Neural progenitor cell (in vitro differentiated cells): Measurements from ENCODE around the gene XG. TPM values are rescaled to one million over a fixed set of nuclear protein-coding genes. Genes with fewer than 3 reads are reported as not detected.

Experiments
- DNase-seq: peaks from one replicate; pipeline ENCODE4 v3.0.0-alpha.2; 2016; ENCODE audit warnings: low spot score
- H2AFZ ChIP-seq: fragments of 200-600 bp; sonication (generic); replicated peaks from 2 replicates; pipeline ENCODE4 v1.6.1; 2016; ENCODE audit warnings: antibody characterized with exemption
- H3F3A ChIP-seq: fragments of 200-600 bp; sonication (generic); 2 replicates; pipeline ENCODE4 v1.6.1; 2016; ENCODE audit warnings: antibody characterized with exemption, low read depth
- H3K27ac ChIP-seq: fragments of 200-600 bp; sonication (generic); 2 replicates; pipeline ENCODE4 v1.5.1; 2016; ENCODE audit warnings: mild to moderate bottlenecking
- H3K27me3 ChIP-seq: fragments of 200-600 bp; sonication (generic); 2 replicates; pipeline ENCODE4 v1.6.1; 2016; ENCODE audit warnings: mild to moderate bottlenecking, moderate library complexity
- H3K36me3 ChIP-seq: fragments of 200-600 bp; sonication (generic); 2 replicates; pipeline ENCODE4 v1.5.1; 2016
- H3K4me1 ChIP-seq: fragments of 200-600 bp; sonication (generic); 2 replicates; pipeline ENCODE4 v1.6.1; 2016; ENCODE audit warnings: mixed run types
- H3K4me2 ChIP-seq: fragments of 200-600 bp; sonication (generic); 2 replicates; pipeline ENCODE4 v1.6.1; 2016
- H3K4me3 ChIP-seq: fragments of 200-600 bp; sonication (generic); 2 replicates; pipeline ENCODE4 v1.5.1; 2016
- H3K79me2 ChIP-seq: fragments of 200-600 bp; sonication (generic); 2 replicates; pipeline ENCODE4 v1.6.1; 2016; ENCODE audit warnings: low read depth
- H3K9ac ChIP-seq: fragments of 200-600 bp; sonication (generic); 2 replicates; pipeline ENCODE4 v1.6.1; 2016
- H3K9me3 ChIP-seq: fragments of 200-600 bp; sonication (generic); 2 replicates; pipeline ENCODE4 v1.5.1; 2016; ENCODE audit warnings: low read depth
- H4K20me1 ChIP-seq: fragments of 200-600 bp; sonication (generic); 2 replicates; pipeline ENCODE4 v1.6.1; 2016; ENCODE audit warnings: low read depth
- H3K27ac Mint-ChIP-seq: 3 replicates; pipeline ENCODE4 v1.8.0; 2021; ENCODE audit warnings: mixed read lengths
- H3K27me3 Mint-ChIP-seq: 2 replicates; pipeline ENCODE4 v1.8.0; 2022; ENCODE audit warnings: low read depth, mild to moderate bottlenecking, inconsistent platforms, moderate library complexity, mixed read lengths; ENCODE audit not compliant: insufficient read depth
- H3K36me3 Mint-ChIP-seq: 3 replicates; pipeline ENCODE4 v1.8.0; 2021; ENCODE audit warnings: mixed read lengths
- H3K4me1 Mint-ChIP-seq: 3 replicates; pipeline ENCODE4 v1.8.0; 2021; ENCODE audit warnings: mixed read lengths
- H3K4me3 Mint-ChIP-seq: 3 replicates; pipeline ENCODE4 v1.8.0; 2021; ENCODE audit warnings: mild to moderate bottlenecking, moderate library complexity, mixed read lengths
- H3K9me3 Mint-ChIP-seq: 3 replicates; pipeline ENCODE4 v1.8.0; 2020; ENCODE audit warnings: mixed read lengths
- EZH2 ChIP-seq: fragments of 200-600 bp; sonication (generic); IDR thresholded peaks from 2 replicates; pipeline ENCODE4 v1.6.1; 2017; ENCODE audit warnings: antibody characterized with exemption, mild to moderate bottlenecking, moderate library complexity
- EZH2phosphoT487 ChIP-seq: fragments of 200-600 bp; sonication (generic); IDR thresholded peaks from 2 replicates; pipeline ENCODE4 v1.6.1; 2017; ENCODE audit warnings: antibody characterized with exemption
- total RNA-seq: library from RNA; depleted of rRNA; stranded (reverse); fragments of >200 nt; gene quantifications from 2 replicates; pipeline ENCODE4 v1.2.3, GENCODE V29; 2015; ENCODE audit warnings: low replicate concordance
- TF ChIP-seq, protein P1 (sequence below): fragments of 200-600 bp; sonication (generic); IDR thresholded peaks from 2 replicates; pipeline ENCODE4 v1.5.1; 2017; ENCODE audit warnings: antibody characterized with exemption, mild to moderate bottlenecking

XG gene
- total RNA-seq, 1 donor from 2014 or later, result not detected

DNA sequence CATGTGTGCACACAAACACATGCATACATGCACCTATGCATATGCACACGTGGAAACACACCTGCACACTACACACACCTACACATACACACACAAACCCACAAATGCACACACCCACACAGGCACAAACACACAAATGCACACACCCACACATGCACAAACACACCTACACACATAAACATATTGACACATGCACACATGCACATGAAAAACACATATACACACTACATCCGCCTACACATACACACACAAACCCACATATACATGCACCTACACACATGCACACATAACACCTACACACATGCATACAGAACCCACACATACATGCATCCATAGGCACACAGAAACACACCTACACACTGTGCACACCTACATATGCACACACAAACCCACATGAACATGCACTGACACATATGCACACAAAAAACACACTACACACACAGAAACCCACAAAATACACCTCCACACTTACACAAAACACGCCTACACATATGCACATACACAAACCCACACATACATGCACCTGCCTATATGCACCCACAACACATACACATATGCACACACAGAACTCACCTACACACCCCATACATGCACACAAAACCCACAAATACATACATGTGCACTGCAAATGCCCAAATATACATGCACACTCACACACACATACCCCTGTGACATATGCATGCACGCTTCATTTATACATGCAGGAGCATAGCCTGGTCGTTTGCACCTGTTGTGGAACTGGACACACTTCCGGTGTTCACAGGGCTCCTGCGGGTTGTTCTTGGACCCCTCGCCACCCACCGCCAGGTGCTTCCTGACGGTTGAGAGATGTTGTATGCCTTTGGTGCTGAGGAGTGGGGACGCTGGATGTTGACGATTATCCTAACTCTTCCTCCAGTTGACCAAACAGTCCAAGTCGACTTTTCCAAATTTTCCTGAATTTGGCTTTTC lies 38.7 kb upstream of the XG start:
- Histone ChIP-seq H3K4me1 (peaks cover 8% of the 10 kb centered on the region), H3K27ac (no peak overlapping the region), H4K20me1 (no peaks in the 10 kb centered on the region), H2AFZ (no peak overlapping the region), H3K9ac (no peak overlapping the region), H3K4me3 (no peak overlapping the region), H3K36me3 (no peaks in the 10 kb centered on the region), H3K79me2 (peaks cover 7% of the 10 kb centered on the region), H3K9me3 (no peaks in the 10 kb centered on the region), H3K4me2 (no peak overlapping the region), H3K27me3 (no peaks in the 10 kb centered on the region), H3F3A (peaks cover 21% of the 10 kb centered on the region)
- Mint-ChIP-seq H3K36me3 (peaks cover 19% of the 10 kb centered on the region), H3K9me3 (no peaks in the 10 kb centered on the region), H3K4me1 (peaks cover 24% of the 10 kb centered on the region), H3K4me3 (no peak overlapping the region), H3K27me3 (peaks cover 6% of the 10 kb centered on the region), H3K27ac (no peak overlapping the region)
- no peak for TF ChIP-seq EZH2
- no peak for TF ChIP-seq EZH2phosphoT487
- TF ChIP-seq, protein P1, sequence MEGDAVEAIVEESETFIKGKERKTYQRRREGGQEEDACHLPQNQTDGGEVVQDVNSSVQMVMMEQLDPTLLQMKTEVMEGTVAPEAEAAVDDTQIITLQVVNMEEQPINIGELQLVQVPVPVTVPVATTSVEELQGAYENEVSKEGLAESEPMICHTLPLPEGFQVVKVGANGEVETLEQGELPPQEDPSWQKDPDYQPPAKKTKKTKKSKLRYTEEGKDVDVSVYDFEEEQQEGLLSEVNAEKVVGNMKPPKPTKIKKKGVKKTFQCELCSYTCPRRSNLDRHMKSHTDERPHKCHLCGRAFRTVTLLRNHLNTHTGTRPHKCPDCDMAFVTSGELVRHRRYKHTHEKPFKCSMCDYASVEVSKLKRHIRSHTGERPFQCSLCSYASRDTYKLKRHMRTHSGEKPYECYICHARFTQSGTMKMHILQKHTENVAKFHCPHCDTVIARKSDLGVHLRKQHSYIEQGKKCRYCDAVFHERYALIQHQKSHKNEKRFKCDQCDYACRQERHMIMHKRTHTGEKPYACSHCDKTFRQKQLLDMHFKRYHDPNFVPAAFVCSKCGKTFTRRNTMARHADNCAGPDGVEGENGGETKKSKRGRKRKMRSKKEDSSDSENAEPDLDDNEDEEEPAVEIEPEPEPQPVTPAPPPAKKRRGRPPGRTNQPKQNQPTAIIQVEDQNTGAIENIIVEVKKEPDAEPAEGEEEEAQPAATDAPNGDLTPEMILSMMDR, result no peak
- DNase-seq, result no peak

DNA sequence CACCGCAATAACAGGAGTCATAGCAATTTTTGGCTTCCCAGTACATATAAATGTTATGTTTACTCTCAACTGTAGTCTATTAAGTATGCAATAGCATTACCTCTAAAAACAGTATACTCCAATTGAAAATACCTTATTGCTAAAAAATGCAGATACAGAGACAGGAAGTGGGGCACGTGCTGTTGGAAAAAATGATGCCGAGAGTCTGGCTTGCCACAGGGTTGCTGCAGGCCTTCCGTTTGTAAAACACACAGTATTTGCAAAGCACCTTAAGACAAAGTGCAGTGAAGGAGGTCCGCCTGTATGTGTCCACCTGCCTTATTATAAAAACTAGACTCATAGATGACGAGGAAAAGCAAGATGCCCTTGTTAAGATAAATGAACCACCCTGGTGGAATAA lies 37.3 kb upstream of the XG start:
- H3K9me3 ChIP-seq, result no peaks in the 10 kb centered on the region
- Mint-ChIP-seq H3K4me1 (peaks cover 12% of the 10 kb centered on the region), H3K9me3 (no peaks in the 10 kb centered on the region), H3K36me3 (peaks cover 26% of the 10 kb centered on the region), H3K27ac (no peak overlapping the region), H3K27me3 (no peaks in the 10 kb centered on the region), H3K4me3 (no peak overlapping the region)
- H3K4me2 ChIP-seq, result no peak overlapping the region
- H3K79me2 ChIP-seq, result peaks cover 3% of the 10 kb centered on the region
- H2AFZ ChIP-seq, result no peak overlapping the region
- no peaks in the 10 kb centered on the region for H3K36me3 ChIP-seq
- no peaks in the 10 kb centered on the region for H4K20me1 ChIP-seq
- H3K4me1 ChIP-seq, result peaks cover 8% of the 10 kb centered on the region
- peaks cover 15% of the 10 kb centered on the region for H3F3A ChIP-seq
- H3K27me3 ChIP-seq, result no peaks in the 10 kb centered on the region
- no peak overlapping the region for H3K9ac ChIP-seq
- H3K27ac ChIP-seq, result no peak overlapping the region
- TF ChIP-seq, protein P1, result no peak
- TF ChIP-seq EZH2, result no peak
- TF ChIP-seq EZH2phosphoT487, result no peak
- no peak for DNase-seq
- no peak overlapping the region for H3K4me3 ChIP-seq

DNA sequence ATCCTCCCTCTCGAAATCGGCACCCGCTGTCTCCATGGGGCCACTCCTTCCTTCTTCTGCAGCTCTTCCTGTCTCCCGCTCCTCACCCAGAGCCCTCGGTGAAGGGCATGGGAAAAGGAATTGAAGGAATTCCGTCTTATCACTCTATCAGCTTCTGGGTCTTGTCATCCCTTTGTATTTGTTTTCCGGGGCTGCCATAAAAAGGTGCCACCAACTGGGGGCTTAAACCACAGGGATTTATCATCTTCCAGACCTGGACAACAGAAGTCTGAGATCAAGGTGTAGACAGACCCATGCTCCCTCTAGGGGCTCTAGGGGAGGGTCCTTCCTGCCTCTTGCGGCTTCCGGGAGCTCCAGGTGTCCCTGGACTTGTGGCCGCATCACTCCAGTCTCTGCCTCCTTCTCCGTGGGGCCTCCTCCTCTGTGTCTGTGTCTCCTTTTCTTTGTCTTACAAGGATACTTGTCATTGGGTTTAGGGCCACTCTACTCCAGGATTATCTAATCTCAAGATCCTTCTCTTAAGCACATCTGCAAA lies 36.7 kb upstream of the XG start:
- Histone ChIP-seq H3K36me3 (no peaks in the 10 kb centered on the region), H3K9ac (no peak overlapping the region), H3K4me1 (peaks cover 3% of the 10 kb centered on the region), H3K4me2 (no peak overlapping the region), H3K27ac (no peak overlapping the region), H3K4me3 (no peak overlapping the region), H3K9me3 (no peaks in the 10 kb centered on the region), H3K79me2 (no peaks in the 10 kb centered on the region), H4K20me1 (no peaks in the 10 kb centered on the region), H2AFZ (no peak overlapping the region), H3K27me3 (no peaks in the 10 kb centered on the region), H3F3A (peaks cover 9% of the 10 kb centered on the region)
- peaks cover 30% of the 10 kb centered on the region for H3K36me3 Mint-ChIP-seq
- TF ChIP-seq EZH2phosphoT487 (no peak), EZH2 (no peak)
- TF ChIP-seq, protein P1, result no peak
- peaks cover 6% of the 10 kb centered on the region for H3K4me1 Mint-ChIP-seq
- no peak for DNase-seq
- H3K27ac Mint-ChIP-seq, result no peak overlapping the region
- no peak overlapping the region for H3K4me3 Mint-ChIP-seq
- H3K27me3 Mint-ChIP-seq, result no peaks in the 10 kb centered on the region
- no peaks in the 10 kb centered on the region for H3K9me3 Mint-ChIP-seq
